KMS-11 (cell line): Measurements from ENCODE around the gene ETDC.
"Not testable (repeated sequence)": the region's sequence is repeated elsewhere in the genome, so short reads cannot be mapped to it uniquely, and the experiment has no call there.

Experiments
- H2AFZ ChIP-seq: fragments of 200-600 bp; sonication (generic); 2 replicates; pipeline ENCODE4 v1.6.1; 2016; ENCODE audit warnings: antibody characterized with exemption, mixed run types, low read depth
- H3K27ac ChIP-seq: fragments of 200-600 bp; sonication (generic); 2 replicates; pipeline ENCODE4 v1.6.1; 2016; ENCODE audit warnings: mild to moderate bottlenecking, mixed run types
- H3K27me3 ChIP-seq: fragments of 200-600 bp; sonication (generic); 2 replicates; pipeline ENCODE4 v1.6.1; 2017; ENCODE audit warnings: mild to moderate bottlenecking, low read depth, mixed run types, moderate library complexity; ENCODE audit not compliant: insufficient read depth
- H3K36me3 ChIP-seq: fragments of 200-600 bp; sonication (generic); 2 replicates; pipeline ENCODE4 v1.6.1; 2017; ENCODE audit warnings: mild to moderate bottlenecking, mixed run types; ENCODE audit not compliant: insufficient read depth
- H3K4me1 ChIP-seq: fragments of 200-600 bp; sonication (generic); 2 replicates; pipeline ENCODE4 v1.6.1; 2016; ENCODE audit warnings: mild to moderate bottlenecking, low read depth, mixed run types; ENCODE audit not compliant: poor library complexity, severe bottlenecking
- H3K4me2 ChIP-seq: fragments of 200-600 bp; sonication (generic); 2 replicates; pipeline ENCODE4 v1.7.0; 2016; ENCODE audit warnings: mild to moderate bottlenecking, mixed run types
- H3K4me3 ChIP-seq: fragments of 200-600 bp; sonication (generic); IDR thresholded peaks from 2 replicates; pipeline ENCODE4 v1.6.1; 2017; ENCODE audit warnings: low read depth, low read length, mixed read lengths; ENCODE audit not compliant: insufficient read depth
- H3K79me2 ChIP-seq: fragments of 200-600 bp; sonication (generic); 2 replicates; pipeline ENCODE4 v1.6.1; 2016; ENCODE audit warnings: low read depth, mixed run types; ENCODE audit not compliant: insufficient read depth
- H3K9ac ChIP-seq: fragments of 200-600 bp; sonication (generic); 2 replicates; pipeline ENCODE4 v1.6.1; 2016; ENCODE audit warnings: mild to moderate bottlenecking, mixed run types
- H4K20me1 ChIP-seq: fragments of 200-600 bp; sonication (generic); 2 replicates; pipeline ENCODE4 v1.6.1; 2016; ENCODE audit warnings: mild to moderate bottlenecking, mixed run types; ENCODE audit not compliant: insufficient read depth
- TF ChIP-seq, protein P1 (sequence below): fragments of 200-600 bp; sonication (generic); conservative IDR thresholded peaks from 2 replicates; pipeline ENCODE4 v1.6.1; 2017; ENCODE audit warnings: low read depth, mild to moderate bottlenecking, antibody characterized with exemption, low read length, moderate library complexity, mixed read lengths

The ETDC gene

DNA sequence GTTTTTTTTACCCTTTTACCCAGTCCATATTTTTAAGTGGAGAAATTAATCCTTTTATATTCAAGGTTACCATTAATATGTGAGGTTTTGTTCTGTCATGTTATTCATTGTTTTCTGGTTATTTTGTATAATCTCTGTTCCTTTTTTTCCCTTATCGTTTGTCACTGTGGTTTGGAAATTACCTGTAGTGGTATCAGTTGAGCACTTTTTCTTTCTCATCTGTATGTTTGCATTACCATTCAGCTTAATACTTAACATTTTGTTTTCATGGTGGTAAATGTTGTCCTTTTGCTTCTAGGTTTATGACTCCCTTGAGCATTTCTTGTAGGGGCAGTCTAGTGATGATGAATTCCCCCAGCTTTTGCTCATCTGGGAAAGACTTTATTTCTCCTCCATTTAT is 6.6 kb downstream of the ETDC start:
- no peaks in the 10 kb centered on the region for H3K79me2 ChIP-seq
- H4K20me1 ChIP-seq: no peaks in the 10 kb centered on the region
- no peak overlapping the region for H2AFZ ChIP-seq
- no peak overlapping the region for H3K4me3 ChIP-seq
- H3K4me1 ChIP-seq: no peaks in the 10 kb centered on the region
- no peaks in the 10 kb centered on the region for H3K36me3 ChIP-seq
- no peak overlapping the region for H3K9ac ChIP-seq
- TF ChIP-seq, protein P1, sequence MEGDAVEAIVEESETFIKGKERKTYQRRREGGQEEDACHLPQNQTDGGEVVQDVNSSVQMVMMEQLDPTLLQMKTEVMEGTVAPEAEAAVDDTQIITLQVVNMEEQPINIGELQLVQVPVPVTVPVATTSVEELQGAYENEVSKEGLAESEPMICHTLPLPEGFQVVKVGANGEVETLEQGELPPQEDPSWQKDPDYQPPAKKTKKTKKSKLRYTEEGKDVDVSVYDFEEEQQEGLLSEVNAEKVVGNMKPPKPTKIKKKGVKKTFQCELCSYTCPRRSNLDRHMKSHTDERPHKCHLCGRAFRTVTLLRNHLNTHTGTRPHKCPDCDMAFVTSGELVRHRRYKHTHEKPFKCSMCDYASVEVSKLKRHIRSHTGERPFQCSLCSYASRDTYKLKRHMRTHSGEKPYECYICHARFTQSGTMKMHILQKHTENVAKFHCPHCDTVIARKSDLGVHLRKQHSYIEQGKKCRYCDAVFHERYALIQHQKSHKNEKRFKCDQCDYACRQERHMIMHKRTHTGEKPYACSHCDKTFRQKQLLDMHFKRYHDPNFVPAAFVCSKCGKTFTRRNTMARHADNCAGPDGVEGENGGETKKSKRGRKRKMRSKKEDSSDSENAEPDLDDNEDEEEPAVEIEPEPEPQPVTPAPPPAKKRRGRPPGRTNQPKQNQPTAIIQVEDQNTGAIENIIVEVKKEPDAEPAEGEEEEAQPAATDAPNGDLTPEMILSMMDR: no peak
- H3K4me2 ChIP-seq: no peak overlapping the region
- H3K27me3 ChIP-seq: no peaks in the 10 kb centered on the region
- no peak overlapping the region for H3K27ac ChIP-seq

DNA sequence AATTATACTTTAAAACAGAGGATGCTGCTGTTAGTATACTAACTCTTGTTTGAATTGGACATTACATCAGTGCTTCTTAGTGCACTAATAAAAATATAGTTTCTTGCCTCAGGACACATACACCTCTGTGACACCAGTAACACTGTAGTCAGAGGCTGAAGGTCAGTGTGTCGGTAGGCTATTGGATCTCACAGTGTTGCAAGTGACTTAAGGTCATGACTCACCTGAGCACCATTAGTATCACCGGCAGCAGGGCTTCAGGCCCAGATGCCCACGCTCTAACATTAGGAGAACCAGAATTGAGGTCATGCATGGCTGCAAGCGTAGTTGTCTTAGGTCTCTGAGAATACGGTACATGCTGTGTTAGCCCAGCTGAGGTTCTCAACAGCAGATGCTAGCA is 15.2 kb downstream of the ETDC start:
- H3K4me3 ChIP-seq: no peak overlapping the region
- no peaks in the 10 kb centered on the region for H3K27me3 ChIP-seq
- no peak overlapping the region for H3K4me2 ChIP-seq
- no peaks in the 10 kb centered on the region for H3K36me3 ChIP-seq
- TF ChIP-seq, protein P1: no peak
- no peaks in the 10 kb centered on the region for H3K4me1 ChIP-seq
- H3K79me2 ChIP-seq: no peaks in the 10 kb centered on the region
- H4K20me1 ChIP-seq: no peaks in the 10 kb centered on the region
- H3K27ac ChIP-seq: no peak overlapping the region
- H2AFZ ChIP-seq: no peak overlapping the region
- no peak overlapping the region for H3K9ac ChIP-seq

DNA sequence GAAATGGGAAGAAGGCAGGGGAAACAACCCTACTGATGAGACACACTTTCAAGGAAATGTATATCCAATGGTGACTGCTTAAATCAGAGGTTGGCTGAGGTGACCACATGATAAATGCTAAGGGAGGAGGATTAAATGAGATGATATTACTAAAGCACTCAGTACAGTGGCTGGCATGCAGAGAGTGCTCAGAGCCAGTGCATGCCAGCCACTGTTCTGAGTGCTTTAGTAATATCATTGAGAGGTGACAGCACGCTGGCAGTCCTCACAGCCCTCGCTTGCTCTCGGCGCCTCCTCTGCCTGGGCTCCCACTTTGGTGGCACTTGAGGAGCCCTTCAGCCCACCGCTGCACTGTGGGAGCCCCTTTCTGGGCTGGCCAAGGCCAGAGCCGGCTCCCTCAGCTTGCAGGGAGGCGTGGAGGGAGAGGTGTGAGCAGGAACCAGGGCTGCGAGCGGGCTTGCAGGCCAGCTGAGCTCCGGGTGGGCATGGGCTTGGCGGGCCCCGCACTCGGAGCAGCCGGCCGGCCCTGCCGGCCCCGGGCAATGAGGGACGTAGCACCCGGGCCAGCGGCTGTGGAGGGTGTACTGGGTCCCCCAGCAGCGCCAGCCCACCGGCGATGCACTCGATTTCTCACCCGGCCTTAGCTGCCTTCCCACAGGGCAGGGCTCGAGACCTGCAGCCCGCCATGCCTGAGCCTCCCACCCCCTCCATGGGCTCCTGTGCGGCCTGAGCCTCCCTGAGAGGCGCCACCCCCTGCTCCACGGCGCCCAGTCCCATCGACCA is 15.9 kb downstream of the ETDC start:
- H3K9ac ChIP-seq, H2AFZ ChIP-seq, H3K4me3 ChIP-seq, H3K4me1 ChIP-seq, H3K79me2 ChIP-seq, H3K27ac ChIP-seq, H3K36me3 ChIP-seq, H3K27me3 ChIP-seq, H3K4me2 ChIP-seq, H4K20me1 ChIP-seq: not testable (repeated sequence)

DNA sequence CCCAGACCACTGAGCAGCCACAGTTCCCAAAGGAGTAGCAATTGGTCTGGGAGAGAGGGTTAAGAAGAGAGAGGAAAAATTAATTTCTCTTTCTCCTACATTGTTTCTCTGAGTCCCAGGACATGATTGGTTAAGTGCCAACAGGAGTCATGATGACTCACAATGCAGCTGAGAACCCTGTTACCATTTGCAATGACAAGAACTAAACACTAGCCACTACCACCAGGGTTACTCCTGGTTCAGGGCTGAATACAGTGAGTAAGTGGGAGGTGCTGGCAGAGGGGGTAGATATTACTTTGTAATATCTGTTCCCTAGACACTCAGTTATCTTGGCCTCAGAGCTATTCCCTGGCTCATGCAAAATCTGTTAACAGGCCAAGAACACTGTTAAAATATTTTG is 18.0 kb downstream of the ETDC start:
- Histone ChIP-seq H3K27me3 (no peaks in the 10 kb centered on the region), H3K27ac (no peak overlapping the region), H3K4me1 (no peaks in the 10 kb centered on the region), H3K9ac (no peak overlapping the region), H3K36me3 (no peaks in the 10 kb centered on the region), H2AFZ (no peak overlapping the region), H3K4me3 (no peak overlapping the region), H3K79me2 (no peaks in the 10 kb centered on the region), H3K4me2 (no peak overlapping the region), H4K20me1 (no peaks in the 10 kb centered on the region)
- TF ChIP-seq, protein P1: no peak

DNA sequence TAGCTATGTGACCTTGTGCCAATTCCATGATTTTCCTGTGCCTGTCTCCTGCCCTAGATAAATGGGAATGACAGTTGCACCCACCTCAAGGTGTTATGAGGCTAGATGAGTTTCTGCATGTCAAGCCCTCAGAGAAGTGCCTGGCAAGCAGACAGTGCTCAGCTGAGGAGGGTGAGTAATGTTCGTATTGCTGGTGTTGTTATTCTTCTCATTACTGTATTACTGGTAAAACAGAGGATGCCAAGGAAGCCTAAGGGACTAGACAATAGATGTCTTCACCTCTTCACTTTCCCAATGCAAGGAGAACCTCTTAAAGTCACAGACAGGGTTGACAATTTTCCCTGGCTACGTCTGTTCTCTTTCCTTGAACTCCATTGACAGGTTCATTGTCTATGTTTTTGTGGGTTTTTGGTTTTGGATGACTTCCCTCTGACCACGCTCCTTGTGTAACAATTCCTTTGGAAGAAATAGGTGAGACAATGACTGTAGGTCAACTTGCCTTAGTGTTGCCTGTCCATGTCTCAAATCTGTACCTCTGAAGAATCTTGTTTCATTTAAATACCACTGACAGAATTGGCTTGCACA is 19.2 kb downstream of the ETDC start:
- H3K27ac ChIP-seq: no peak overlapping the region
- no peak overlapping the region for H2AFZ ChIP-seq
- H3K4me1 ChIP-seq: no peaks in the 10 kb centered on the region
- H3K27me3 ChIP-seq: no peaks in the 10 kb centered on the region
- TF ChIP-seq, protein P1: no peak
- no peaks in the 10 kb centered on the region for H3K79me2 ChIP-seq
- H3K4me3 ChIP-seq: no peak overlapping the region
- no peaks in the 10 kb centered on the region for H3K36me3 ChIP-seq
- no peaks in the 10 kb centered on the region for H4K20me1 ChIP-seq
- no peak overlapping the region for H3K4me2 ChIP-seq
- no peak overlapping the region for H3K9ac ChIP-seq
